ENCODE data around the gene PCLAF. TPM values are rescaled to one million over a fixed set of nuclear protein-coding genes. Genes with fewer than 3 reads are reported as not detected.

PCLAF gene
- total and polyA plus RNA-seq, 2 of the 4 experiments (the other 2 are of a cell fraction) = 12.9 to 60.5 TPM

GRCh38 chr15:64361259-64361658, 20.0 kb downstream of the PCLAF start:
- Histone ChIP-seq H3K23ac (ENCODE audit: low read depth, low read length) (no peak overlapping the region), H4K5ac (ENCODE audit: low read depth, low read length) (no peak overlapping the region), H4K20me1 (ENCODE audit: insufficient read depth, low read length) (no peaks in the 10 kb centered on the region), H2BK5ac (ENCODE audit: low read depth, low read length, poor library complexity, severe bottlenecking) (no peak overlapping the region), H3K4me1 (ENCODE audit: control insufficient read depth, insufficient read depth, low read length) (0 out of 2 replicates have a peak, but pooled peaks cover 2% of the 10 kb centered on the region), H2BK120ac (ENCODE audit: low read depth, low read length) (no peak overlapping the region), H3K27ac (ENCODE audit: insufficient read depth, low read length) (no peak overlapping the region), H3K4me3 (ENCODE audit: insufficient read depth, low read depth, low read length) (no peak overlapping the region), H2BK20ac (ENCODE audit: low read depth, low read length) (no peak overlapping the region), H3K79me1 (ENCODE audit: low read depth in 1 of 2, low read length in 2 of 2) (no peaks in the 10 kb centered on the region; a peak in 1 of 4 replicates), H3K18ac (ENCODE audit: low read depth, low read length) (no peak overlapping the region), H3K9ac (ENCODE audit: low read depth, low read length) (no peak overlapping the region), H4K91ac (ENCODE audit: insufficient read depth, low read depth, low read length) (no peak overlapping the region), H2AK5ac (ENCODE audit: low read depth, low read length) (no peak overlapping the region), H3K9me3 (ENCODE audit: control insufficient read depth, insufficient read depth, low read length) (no peaks in the 10 kb centered on the region), H3K4me2 (ENCODE audit: low read depth, low read length) (no peak overlapping the region), H3K9me1 (ENCODE audit: insufficient read depth, low read length) (no peaks in the 10 kb centered on the region), H2AFZ (replicated peaks; ENCODE audit: low read length, poor library complexity) (no peak overlapping the region), H3K36me3 (ENCODE audit: control insufficient read depth, insufficient read depth, low read length) (peaks cover 1% of the 10 kb centered on the region; the same call in 1 of the 2 replicates), H3K56ac (ENCODE audit: extremely low read depth, insufficient read depth, low read length) (no peak overlapping the region), H2BK15ac (ENCODE audit: low read depth, low read length) (no peak overlapping the region), H4K8ac (ENCODE audit: low read depth in 2 of 2, low read length in 2 of 2) (no peak overlapping the region), H3K4ac (ENCODE audit: low read depth, low read length) (no peak overlapping the region), H2AK9ac (replicated peaks; ENCODE audit: low read depth, low read length, poor library complexity) (no peak overlapping the region), H3K14ac (replicated peaks; ENCODE audit: low read depth, low read length) (no peak overlapping the region), H3K27me3 (ENCODE audit: control insufficient read depth, insufficient read depth, low read length) (no peaks in the 10 kb centered on the region)
- ATAC-seq (ENCODE audit: low read depth) (no peak), DNase-seq (no peak)
- POLR2A ChIA-PET (ENCODE audit: unreplicated experiment) = interaction anchor here (0.6 kb wide), 1 partner anchor 216 kb away, joined by 3 read pairs; no protein-coding TSS in a partner anchor
- dilution Hi-C loops (cut with HindIII; ENCODE audit: low sequenced_read_pairs, unreplicated experiment) = no loop called here
- intact Hi-C loops (cut with micrococcal nuclease) = no loop called here
- TF ChIP-seq SMC3 (IDR thresholded peaks at IDR 0.05; ENCODE audit: low read depth, low read length) (no peak), RCOR1 (IDR thresholded peaks at IDR 0.05; ENCODE audit: insufficient replicate concordance, low read length) (no peak), CEBPB (IDR thresholded peaks at IDR 0.05; ENCODE audit: low read depth, low read length) (no peak), BHLHE40 (IDR thresholded peaks at IDR 0.05; ENCODE audit: low read depth, low read length) (no peak), MAFK (IDR thresholded peaks at IDR 0.05; ENCODE audit: low read depth, low read length) (no peak), CHD1 (IDR thresholded peaks at IDR 0.05; ENCODE audit: low read depth, low read length) (no peak), MAZ (IDR thresholded peaks at IDR 0.05; ENCODE audit: borderline replicate concordance, low read depth, low read length) (no peak), USF2 (IDR thresholded peaks at IDR 0.05; ENCODE audit: low read depth, low read length) (no peak), RAD21 (IDR thresholded peaks at IDR 0.05; ENCODE audit: low read length) (no peak)
- BruUV-seq (replicated peaks) = no TSS peak
- in situ Hi-C loops (cut with MboI; ENCODE audit: low sequenced_read_pairs) = no loop called here
- CTCF ChIA-PET = no interaction called here
- no CpG with 5 or more reads among the region's 4 CpGs for WGBS, 2 experiments (ENCODE audit: extremely low coverage in 2 of 2, insufficient read length in 1 of 2)
